CD14-positive monocyte (primary cell): ENCODE results near the gene PTPRO. TPM values are rescaled to one million over a fixed set of nuclear protein-coding genes. Genes with fewer than 3 reads are reported as not detected.

Experiments
- DNase-seq, 3 donors: peaks; one replicate each; pipeline ENCODE4 v3.0.0-alpha.2; 2011 to 2022
- H2AFZ ChIP-seq: 2 replicates; pipeline ENCODE4 v1.6.0; 2012; ENCODE audit warnings: mild to moderate bottlenecking, low read depth, low read length, inconsistent platforms; ENCODE audit not compliant: insufficient read depth, poor library complexity, severe bottlenecking
- H3K27ac ChIP-seq, 2 donors: 1 replicate in 1 of 2; 2 replicates in 1 of 2; pipeline ENCODE4 v1.5.1; 2012 to 2013; ENCODE audit warnings: low read length in 2 of 2, control low read depth in 1 of 2, inconsistent platforms in 1 of 2, low read depth in 1 of 2, mild to moderate bottlenecking in 1 of 2
- H3K27me3 ChIP-seq, 2 donors: one replicate each; pipeline versions ENCODE4 v1.6.0 to v1.6.1; 2011 to 2013; ENCODE audit warnings: low read length in 2 of 2; ENCODE audit not compliant: control insufficient read depth in 2 of 2, insufficient read depth in 2 of 2
- H3K36me3 ChIP-seq, 2 donors: replicated peaks in 1 of 2; 1 replicate in 1 of 2; 2 replicates in 1 of 2; pipeline versions ENCODE4 v1.5.1 to v1.6.1; 2012 to 2013; ENCODE audit warnings: low read length in 2 of 2, control low read depth in 1 of 2, inconsistent platforms in 1 of 2, mild to moderate bottlenecking in 1 of 2; ENCODE audit not compliant: insufficient read depth in 2 of 2, control insufficient read depth in 1 of 2
- H3K4me1 ChIP-seq, 2 donors: 1 replicate in 1 of 2; 2 replicates in 1 of 2; pipeline versions ENCODE4 v1.5.1 to v1.6.1; 2012 to 2013; ENCODE audit warnings: low read length in 2 of 2, control low read depth in 1 of 2, inconsistent platforms in 1 of 2, mild to moderate bottlenecking in 1 of 2, moderate library complexity in 1 of 2; ENCODE audit not compliant: insufficient read depth in 2 of 2, control insufficient read depth in 1 of 2
- H3K4me2 ChIP-seq: replicated peaks from 2 replicates; pipeline ENCODE3; 2012; ENCODE audit warnings: low read length, moderate library complexity, mild to moderate bottlenecking; ENCODE audit not compliant: poor library complexity, severe bottlenecking; ENCODE audit errors: extremely low read depth
- H3K4me3 ChIP-seq, 3 experiments: fragments of 200-600 bp in 1 of 3; sonication (generic) in 1 of 3; replicated peaks in 1 of 3; 1 replicate in 2 of 3; 2 replicates in 1 of 3; pipeline ENCODE4 v1.5.1; 2011 to 2013; ENCODE audit warnings: low read length in 3 of 3, mild to moderate bottlenecking in 3 of 3, control low read depth in 2 of 3, low read depth in 2 of 3, inconsistent platforms in 1 of 3, moderate library complexity in 1 of 3
- H3K79me2 ChIP-seq: 2 replicates; pipeline ENCODE4 v1.6.0; 2012; ENCODE audit warnings: mild to moderate bottlenecking, control low read depth, inconsistent platforms, low read length, moderate library complexity; ENCODE audit not compliant: insufficient read depth
- H3K9ac ChIP-seq: 2 replicates; pipeline ENCODE4 v1.6.0; 2017; ENCODE audit warnings: low read length, mild to moderate bottlenecking; ENCODE audit not compliant: insufficient read depth, poor library complexity, severe bottlenecking
- H3K9me3 ChIP-seq, 2 donors: replicated peaks in 1 of 2; 1 replicate in 1 of 2; 2 replicates in 1 of 2; pipeline versions ENCODE4 v1.5.1 to v1.6.1; 2012 to 2013; ENCODE audit warnings: low read length in 2 of 2, control low read depth in 1 of 2; ENCODE audit not compliant: control insufficient read depth in 1 of 2, insufficient read depth in 1 of 2
- H4K20me1 ChIP-seq: 2 replicates; pipeline ENCODE4 v1.6.0; 2012; ENCODE audit warnings: mild to moderate bottlenecking, low read length, control low read depth, moderate library complexity; ENCODE audit not compliant: insufficient read depth
- H3K27ac Mint-ChIP-seq, 7 donors: one replicate each; pipeline ENCODE4 v1.8.0; 2020; ENCODE audit warnings: mild to moderate bottlenecking in 7 of 7, mixed read lengths in 7 of 7, moderate library complexity in 6 of 7, inconsistent platforms in 2 of 7
- H3K27me3 Mint-ChIP-seq, 3 donors: one replicate each; pipeline ENCODE4 v1.8.0; 2021 to 2022; ENCODE audit warnings: low read depth in 3 of 3, mild to moderate bottlenecking in 3 of 3, mixed read lengths in 3 of 3, moderate library complexity in 3 of 3, inconsistent platforms in 1 of 3
- H3K36me3 Mint-ChIP-seq, 2 donors: one replicate each; pipeline ENCODE4 v1.8.0; 2020; ENCODE audit warnings: mixed read lengths in 2 of 2, inconsistent platforms in 1 of 2, mild to moderate bottlenecking in 1 of 2
- H3K4me1 Mint-ChIP-seq: one replicate; pipeline ENCODE4 v1.8.0; 2020; ENCODE audit warnings: mild to moderate bottlenecking, mixed read lengths
- H3K4me3 Mint-ChIP-seq, 2 donors: one replicate each; pipeline ENCODE4 v1.8.0; 2020; ENCODE audit warnings: mild to moderate bottlenecking in 2 of 2, mixed read lengths in 2 of 2, moderate library complexity in 1 of 2
- H3K9me3 Mint-ChIP-seq, 7 donors: one replicate each; pipeline ENCODE4 v1.8.0; 2020 to 2022; ENCODE audit warnings: mixed read lengths in 7 of 7, mild to moderate bottlenecking in 6 of 7, moderate library complexity in 6 of 7, inconsistent platforms in 2 of 7
- CTCF ChIP-seq: fragments of 200-600 bp; IDR thresholded peaks from one replicate; pipeline ENCODE4 v1.8.0; 2022; ENCODE audit warnings: antibody characterized with exemption, mild to moderate bottlenecking
- WGBS: methylation state at CpG from one replicate; pipeline ENCODE4 v1.1.5; 2013; ENCODE audit warnings: missing lambda C conversion rate; ENCODE audit not compliant: insufficient coverage; 5-methylcytosine and 5-hydroxymethylcytosine counted together
- intact Hi-C, 2 donors: fragments of 100-400 bp; cut with micrococcal nuclease; formaldehyde crosslinking; loops; one replicate each; pipeline versions ENCODE4 v1.15.0 to v1.15.1; 2023
- polyA plus RNA-seq, 3 donors: library from polyadenylated mRNA; depleted of rRNA in 1 of 3; unstranded in 2 of 3; stranded (reverse) in 1 of 3; fragments of 300-500 nt in 2 of 3; fragments of >200 nt in 1 of 3; fragmentation: Illumina TruSeq in 2 of 3; gene quantifications; 1 replicate in 2 of 3; 2 replicates in 1 of 3; pipeline ENCODE4 v1.2.3, GENCODE V29; 2012 to 2021

The PTPRO gene
- polyA plus RNA-seq, 3 donors: 3.1 to 12.0 (median 4.7) TPM

GRCh38 chr12:15545334-15545733 is 223.0 kb downstream of the PTPRO start:
- H3K9me3 Mint-ChIP-seq: no peaks in the 10 kb centered on the region
- no peak for TF ChIP-seq CTCF
- H3K36me3 Mint-ChIP-seq: peaks cover 11% of the 10 kb centered on the region in 2 donors
- H2AFZ ChIP-seq: no peak overlapping the region
- intact Hi-C loops: no loop called here
- WGBS: no CpG with 5 or more reads among the region's 1 CpG
- H4K20me1 ChIP-seq: no peaks in the 10 kb centered on the region
- H3K27ac Mint-ChIP-seq: peak overlapping the region; percentile 80 to 96 (median 94)
- no peaks in the 10 kb centered on the region for H3K9me3 ChIP-seq
- peak overlapping the region; percentile 80 for H3K4me2 ChIP-seq
- H3K79me2 ChIP-seq: peaks cover 22% of the 10 kb centered on the region
- DNase-seq: peak; percentile 52 to 73 (median 70)
- peaks cover 1 to 9% of the 10 kb centered on the region in 2 donors for H3K36me3 ChIP-seq
- H3K4me3 ChIP-seq: peak overlapping the region in 1 of 3 experiments; percentile 74
- H3K4me1 Mint-ChIP-seq: peaks cover 43% of the 10 kb centered on the region
- no peaks in the 10 kb centered on the region for H3K27me3 ChIP-seq
- peaks cover 39 to 52% of the 10 kb centered on the region in 2 donors for H3K4me1 ChIP-seq
- H3K4me3 Mint-ChIP-seq: peak overlapping the region in 1 of 2 donors; percentile 47
- H3K27ac ChIP-seq: peak overlapping the region; percentile 81 to 94
- H3K9ac ChIP-seq: no peak overlapping the region
- peaks cover 0 to 3% (median 0%) of the 10 kb centered on the region in 3 donors for H3K27me3 Mint-ChIP-seq

DNA sequence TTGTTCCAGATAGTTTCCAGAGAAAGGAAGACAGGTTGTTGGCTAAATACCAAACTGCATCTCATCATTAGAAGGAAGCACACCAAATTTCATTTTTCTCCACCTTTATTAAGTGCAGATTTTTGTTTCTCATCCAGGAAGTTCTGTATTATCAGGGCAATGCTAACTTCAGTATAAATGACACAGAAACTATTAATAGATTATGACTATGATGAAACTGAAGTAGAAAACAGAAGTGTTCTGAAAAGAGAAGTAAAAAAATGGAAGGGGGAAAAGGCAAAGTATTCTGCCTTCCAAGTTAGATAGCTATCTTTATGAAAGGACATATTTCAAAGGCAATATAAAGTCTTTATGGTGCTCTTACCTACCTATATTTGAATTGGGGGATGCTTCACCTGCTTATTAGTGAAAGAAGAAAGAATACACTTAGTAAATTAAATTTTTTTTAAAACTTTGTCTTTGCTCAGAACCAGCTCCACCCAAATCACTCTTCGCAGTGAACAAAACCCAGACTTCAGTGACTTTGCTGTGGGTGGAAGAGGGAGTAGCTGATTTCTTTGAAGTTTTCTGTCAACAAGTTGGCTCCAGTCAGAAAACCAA is 223.9 kb downstream of the PTPRO start:
- WGBS: no CpG with 5 or more reads among the region's 1 CpG
- intact Hi-C loops: no loop called here
- Histone ChIP-seq H4K20me1 (no peaks in the 10 kb centered on the region), H3K36me3 (peaks cover 5 to 18% of the 10 kb centered on the region in 2 donors), H3K4me1 (peaks cover 39 to 52% of the 10 kb centered on the region in 2 donors), H3K27ac (peak overlapping the region; percentile 81 to 94), H3K4me3 (peak overlapping the region; percentile 45 to 74 (median 70)), H3K4me2 (peak overlapping the region; percentile 80), H3K9me3 (no peaks in the 10 kb centered on the region), H3K9ac (peak overlapping the region; percentile 61), H3K79me2 (peaks cover 22% of the 10 kb centered on the region), H2AFZ (peak overlapping the region; percentile 33), H3K27me3 (no peaks in the 10 kb centered on the region)
- Mint-ChIP-seq H3K4me1 (peaks cover 43% of the 10 kb centered on the region), H3K27ac (peak overlapping the region; percentile 80 to 94 (median 91)), H3K36me3 (peaks cover 16 to 19% of the 10 kb centered on the region in 2 donors), H3K9me3 (no peaks in the 10 kb centered on the region), H3K27me3 (peaks cover 0 to 3% (median 0%) of the 10 kb centered on the region in 3 donors), H3K4me3 (peak overlapping the region; percentile 47 to 83)
- DNase-seq: peak; percentile 55 to 77 (median 70)
- no peak for TF ChIP-seq CTCF
